A673 (cell line): ENCODE data around the gene HBE1.

Experiments used
- CTCF ChIP-seq: fragments of 300-800, 200-600 bp; sonication (generic); conservative IDR thresholded peaks from 2 replicates; pipeline ENCODE4 v1.5.1; 2017; ENCODE audit warnings: low read depth, mild to moderate bottlenecking, antibody characterized with exemption, low read length, moderate library complexity, mixed read lengths
- EZH2 ChIP-seq: fragments of 200-600 bp; sonication (generic); IDR thresholded peaks from 2 replicates; pipeline ENCODE4 v1.6.1; 2017; ENCODE audit warnings: borderline replicate concordance, low read depth, mild to moderate bottlenecking, mixed read lengths, antibody characterized with exemption, low read length; ENCODE audit not compliant: poor library complexity, severe bottlenecking

- TF ChIP-seq CTCF (no peak), EZH2 (no peak)
Observed at GRCh38 chr11:5241458-5241857, 28.3 kb downstream of the HBE1 start.
